AG09309 (cell line): ENCODE results near the gene NTNG2.

Experiments used
- DNase-seq: peaks from one replicate; pipeline ENCODE4 v3.0.0-alpha.2; 2010; ENCODE audit warnings: low read depth
- H3K4me3 ChIP-seq: 2 replicates; pipeline ENCODE4 v1.5.1; 2011; ENCODE audit warnings: mild to moderate bottlenecking, low read depth, low read length, moderate library complexity; ENCODE audit not compliant: control insufficient read depth
- TF ChIP-seq, protein P1 (sequence below): IDR thresholded peaks from 2 replicates; pipeline ENCODE4 v1.5.1; 2011; ENCODE audit warnings: mild to moderate bottlenecking, low read depth, low read length, inconsistent platforms; ENCODE audit not compliant: insufficient read depth, control insufficient read depth; ENCODE audit errors: missing control alignments

The NTNG2 gene

GRCh38 chr9:132244582-132245455, 83.0 kb downstream of the NTNG2 start:
- no peak overlapping the region for H3K4me3 ChIP-seq
- TF ChIP-seq, protein P1, sequence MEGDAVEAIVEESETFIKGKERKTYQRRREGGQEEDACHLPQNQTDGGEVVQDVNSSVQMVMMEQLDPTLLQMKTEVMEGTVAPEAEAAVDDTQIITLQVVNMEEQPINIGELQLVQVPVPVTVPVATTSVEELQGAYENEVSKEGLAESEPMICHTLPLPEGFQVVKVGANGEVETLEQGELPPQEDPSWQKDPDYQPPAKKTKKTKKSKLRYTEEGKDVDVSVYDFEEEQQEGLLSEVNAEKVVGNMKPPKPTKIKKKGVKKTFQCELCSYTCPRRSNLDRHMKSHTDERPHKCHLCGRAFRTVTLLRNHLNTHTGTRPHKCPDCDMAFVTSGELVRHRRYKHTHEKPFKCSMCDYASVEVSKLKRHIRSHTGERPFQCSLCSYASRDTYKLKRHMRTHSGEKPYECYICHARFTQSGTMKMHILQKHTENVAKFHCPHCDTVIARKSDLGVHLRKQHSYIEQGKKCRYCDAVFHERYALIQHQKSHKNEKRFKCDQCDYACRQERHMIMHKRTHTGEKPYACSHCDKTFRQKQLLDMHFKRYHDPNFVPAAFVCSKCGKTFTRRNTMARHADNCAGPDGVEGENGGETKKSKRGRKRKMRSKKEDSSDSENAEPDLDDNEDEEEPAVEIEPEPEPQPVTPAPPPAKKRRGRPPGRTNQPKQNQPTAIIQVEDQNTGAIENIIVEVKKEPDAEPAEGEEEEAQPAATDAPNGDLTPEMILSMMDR = no peak
- no peak for DNase-seq

DNA sequence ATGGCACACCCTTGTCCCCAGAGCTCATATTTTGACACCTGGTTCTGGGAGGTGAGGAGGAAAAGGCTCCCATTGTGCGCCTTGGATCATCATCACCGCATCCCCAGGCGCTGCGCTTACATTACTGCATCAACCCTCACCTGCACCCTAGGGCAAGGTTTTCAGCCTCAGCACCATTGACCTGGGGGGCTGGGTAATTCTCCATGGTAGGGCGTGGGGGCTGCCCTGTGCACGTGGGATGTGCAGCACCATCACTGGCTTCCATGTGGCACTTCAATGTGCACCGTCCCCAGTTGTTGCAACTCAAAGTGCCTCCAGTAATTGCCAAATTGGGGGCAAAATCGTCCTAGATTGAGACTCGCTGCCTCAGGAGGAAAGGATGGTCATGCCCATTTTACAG, 83.6 kb downstream of the NTNG2 start:
- H3K4me3 ChIP-seq = no peak overlapping the region
- no peak for DNase-seq
- TF ChIP-seq, protein P1 = no peak

DNA sequence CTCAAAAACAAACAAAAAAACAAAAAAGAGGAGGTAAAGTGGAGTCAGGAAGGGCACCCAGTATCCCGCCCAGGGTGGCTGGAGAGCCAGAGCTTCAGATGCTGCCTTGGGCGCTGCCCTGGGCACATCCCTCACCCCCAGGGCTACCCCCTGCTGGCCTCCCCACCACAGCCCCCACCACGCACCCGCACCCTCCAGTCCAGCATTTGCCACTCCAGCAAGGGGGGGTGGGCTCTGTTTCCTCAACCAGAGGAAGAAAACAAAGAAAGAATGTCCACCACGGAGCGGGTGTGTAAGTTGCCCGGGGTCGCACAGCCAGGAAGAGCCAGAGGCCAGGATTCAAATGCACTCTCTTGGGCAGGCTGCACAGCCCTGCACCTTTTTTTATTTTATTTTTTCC, 86.1 kb downstream of the NTNG2 start:
- no peak overlapping the region for H3K4me3 ChIP-seq
- TF ChIP-seq, protein P1 = no peak
- DNase-seq = no peak

DNA sequence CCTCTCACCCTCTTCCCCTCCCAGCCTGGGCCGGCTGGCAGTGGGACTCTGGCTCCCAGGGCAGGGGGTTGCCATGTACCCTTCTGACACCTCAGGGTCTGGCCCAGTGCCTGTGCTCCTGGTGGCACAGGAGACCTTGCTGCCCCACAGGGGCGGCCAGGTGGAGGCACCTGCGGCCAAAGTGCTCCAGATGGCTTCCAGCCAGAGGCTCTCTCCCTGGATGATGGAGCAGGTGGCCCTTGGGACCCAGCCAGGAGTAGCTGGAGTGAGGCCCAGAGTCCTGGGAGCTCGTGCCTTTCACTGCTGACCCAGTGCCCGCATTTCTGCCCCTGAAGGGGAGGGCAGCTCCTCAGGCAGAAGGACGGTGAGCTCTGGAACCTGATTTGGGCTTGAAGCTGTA, 87.3 kb downstream of the NTNG2 start:
- TF ChIP-seq, protein P1 = no peak
- no peak overlapping the region for H3K4me3 ChIP-seq
- no peak for DNase-seq

- no peak overlapping the region for H3K4me3 ChIP-seq
- TF ChIP-seq, protein P1 = no peak
Observed at GRCh38 chr9:132249690-132250089, 87.8 kb downstream of the NTNG2 start.

GRCh38 chr9:132250324-132251262, 88.7 kb downstream of the NTNG2 start:
- TF ChIP-seq, protein P1 = no peak
- DNase-seq = no peak
- H3K4me3 ChIP-seq = no peak overlapping the region

More at GRCh38 chr9:132249690-132250089, 87.8 kb downstream of the NTNG2 start:
- no peak for DNase-seq
